RWPE1 (cell line): Measurements from ENCODE around the gene HHATL.
"Not testable (repeated sequence)": the region's sequence is repeated elsewhere in the genome, so short reads cannot be mapped to it uniquely, and the experiment has no call there.

ENCODE experiments used
- CTCF ChIA-PET: fragments of 350-600 bp; sonication (Branson Sonifier 250); formaldehyde crosslinking; extraction: SDS; loops from one replicate; lab custom pipeline; 2021; lab: Yijun Ruan, JAX
- POLR2A ChIA-PET: fragments of 400-600 bp; formaldehyde crosslinking; extraction: SDS; loops from one replicate; lab custom pipeline; 2020; ENCODE audit warnings: antibody characterized with exemption; ENCODE audit not compliant: low non-redundant PET; lab: Yijun Ruan, JAX
- DNase-seq: peaks from one replicate; pipeline ENCODE4 v3.0.0; 2012; ENCODE audit warnings: low spot score
- H3K27ac ChIP-seq: fragments of 450-650 bp; 2 replicates; pipeline ENCODE4 v1.5.1; 2017
- TF ChIP-seq, protein P1 (sequence below): fragments of 450-650 bp; conservative IDR thresholded peaks from 2 replicates; pipeline ENCODE4 v1.5.1; 2017; ENCODE audit warnings: low read depth, mild to moderate bottlenecking

The HHATL gene

DNA sequence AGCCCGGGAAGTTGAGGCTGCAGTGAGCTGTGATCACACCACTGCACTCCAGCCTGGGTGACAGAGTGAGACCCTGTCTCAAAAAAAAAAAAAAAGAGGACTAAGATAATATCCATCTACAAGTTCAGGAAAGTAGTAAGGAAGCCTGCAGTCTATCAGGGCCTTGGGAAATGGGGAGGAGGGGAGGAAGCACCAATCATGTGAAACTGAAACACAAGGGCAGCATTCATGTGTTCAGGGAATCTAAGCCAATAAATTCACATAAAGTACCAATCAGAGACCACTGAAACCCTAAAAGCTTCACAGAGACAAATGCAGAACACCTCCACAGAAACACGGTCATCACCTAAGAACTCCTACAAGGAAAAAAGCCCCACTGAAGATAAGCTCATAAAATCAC, 22.9 kb upstream of the HHATL start:
- H3K27ac ChIP-seq, result no peak overlapping the region
- ChIA-PET POLR2A (no interaction called here), CTCF (interaction anchor here (0.6 kb wide), 2 partner anchors 91 to 435 kb away, joined by 3 read pairs; no protein-coding TSS in a partner anchor)
- no peak for DNase-seq
- TF ChIP-seq, protein P1, sequence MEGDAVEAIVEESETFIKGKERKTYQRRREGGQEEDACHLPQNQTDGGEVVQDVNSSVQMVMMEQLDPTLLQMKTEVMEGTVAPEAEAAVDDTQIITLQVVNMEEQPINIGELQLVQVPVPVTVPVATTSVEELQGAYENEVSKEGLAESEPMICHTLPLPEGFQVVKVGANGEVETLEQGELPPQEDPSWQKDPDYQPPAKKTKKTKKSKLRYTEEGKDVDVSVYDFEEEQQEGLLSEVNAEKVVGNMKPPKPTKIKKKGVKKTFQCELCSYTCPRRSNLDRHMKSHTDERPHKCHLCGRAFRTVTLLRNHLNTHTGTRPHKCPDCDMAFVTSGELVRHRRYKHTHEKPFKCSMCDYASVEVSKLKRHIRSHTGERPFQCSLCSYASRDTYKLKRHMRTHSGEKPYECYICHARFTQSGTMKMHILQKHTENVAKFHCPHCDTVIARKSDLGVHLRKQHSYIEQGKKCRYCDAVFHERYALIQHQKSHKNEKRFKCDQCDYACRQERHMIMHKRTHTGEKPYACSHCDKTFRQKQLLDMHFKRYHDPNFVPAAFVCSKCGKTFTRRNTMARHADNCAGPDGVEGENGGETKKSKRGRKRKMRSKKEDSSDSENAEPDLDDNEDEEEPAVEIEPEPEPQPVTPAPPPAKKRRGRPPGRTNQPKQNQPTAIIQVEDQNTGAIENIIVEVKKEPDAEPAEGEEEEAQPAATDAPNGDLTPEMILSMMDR, result no peak

DNA sequence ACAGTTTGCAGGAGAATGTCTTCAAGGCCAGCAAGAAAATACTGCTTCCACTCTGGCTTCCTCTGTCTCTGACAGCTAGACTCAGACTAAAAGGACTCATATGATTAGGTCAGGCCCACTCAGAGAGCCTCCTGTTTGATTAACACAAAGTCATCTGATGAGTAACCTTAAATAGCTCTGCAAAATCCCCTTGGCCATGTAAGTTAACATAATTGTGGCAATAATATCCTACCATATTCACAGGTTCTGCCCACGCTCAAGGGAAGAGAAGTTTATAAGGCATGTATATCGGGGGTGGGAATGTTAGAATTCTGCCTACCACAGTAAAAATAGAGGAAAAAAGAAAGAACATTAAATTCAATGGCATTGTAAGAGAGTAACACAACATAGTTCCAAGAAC, 20.6 kb upstream of the HHATL start:
- CTCF ChIA-PET, result interaction anchor here (0.6 kb wide), 2 partner anchors 14 to 62 kb away, joined by 4 to 6 read pairs; no protein-coding TSS in a partner anchor
- no peak for DNase-seq
- POLR2A ChIA-PET, result no interaction called here
- TF ChIP-seq, protein P1, result no peak
- no peak overlapping the region for H3K27ac ChIP-seq

DNA sequence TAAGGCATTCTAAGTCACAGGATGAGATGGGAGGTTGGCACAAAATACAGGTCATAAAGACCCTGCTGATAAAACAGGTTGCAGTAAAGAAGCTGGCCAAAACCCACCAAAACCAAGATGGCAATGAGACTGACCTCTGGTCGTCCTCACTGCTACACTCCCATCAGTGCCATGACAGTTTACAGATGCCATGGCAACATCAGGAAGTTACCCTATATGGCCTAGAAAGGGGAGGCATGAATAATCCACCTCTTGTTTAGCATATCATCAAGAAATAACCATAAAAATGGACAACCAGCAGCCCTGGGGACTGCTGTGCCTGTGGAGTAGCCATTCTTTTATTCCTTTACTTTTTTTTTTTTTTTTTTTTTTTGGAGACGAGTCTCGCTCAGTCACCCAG, 19.8 kb upstream of the HHATL start:
- H3K27ac ChIP-seq, DNase-seq, POLR2A ChIA-PET: not testable (repeated sequence)
- CTCF ChIA-PET, result interaction anchor here (0.6 kb wide), 1 partner anchor 13 kb away, joined by 6 read pairs; no protein-coding TSS in a partner anchor

DNA sequence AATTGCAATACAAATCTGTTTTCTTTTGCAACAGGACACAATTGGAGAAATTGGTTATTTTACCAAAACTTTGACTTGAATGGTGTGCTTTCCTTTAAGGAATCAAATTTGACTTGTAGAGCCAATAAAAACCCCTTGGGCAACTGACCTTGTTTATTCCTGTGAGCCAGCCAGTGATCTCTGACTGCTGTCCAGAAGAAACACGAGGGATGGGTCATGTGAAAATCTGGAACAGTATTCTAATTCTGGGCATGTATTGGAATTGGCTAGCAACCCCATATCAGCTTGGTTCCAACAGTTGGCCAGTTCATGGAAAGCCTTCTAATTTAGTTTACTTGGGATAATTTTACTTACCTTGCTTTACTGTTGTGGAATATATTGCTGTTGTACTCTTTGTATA, 19.1 kb upstream of the HHATL start:
- TF ChIP-seq, protein P1, result no peak
- POLR2A ChIA-PET, result no interaction called here
- no peak for DNase-seq
- H3K27ac ChIP-seq, result no peak overlapping the region
- CTCF ChIA-PET, result no interaction called here

DNA sequence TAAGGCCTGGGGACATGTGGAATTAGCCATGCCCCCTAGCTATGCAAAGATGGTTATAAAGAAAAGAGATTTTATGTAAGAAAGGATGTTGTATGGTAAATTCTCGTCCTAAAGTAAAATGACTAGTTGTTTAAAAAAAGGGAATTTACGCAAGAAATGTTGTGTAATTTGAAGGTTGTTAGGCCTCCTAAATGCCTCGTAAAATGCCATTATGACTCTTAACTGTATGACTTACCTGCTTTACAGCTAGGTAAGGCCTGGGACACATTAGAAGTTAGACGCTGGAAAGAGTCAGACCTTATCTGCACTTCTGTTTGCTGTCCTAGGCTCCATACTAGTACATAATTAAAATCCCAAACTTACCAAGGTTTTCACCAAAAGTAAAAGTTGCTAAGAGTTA, 17.5 kb upstream of the HHATL start:
- CTCF ChIA-PET, result interaction anchor here (0.7 to 0.9 kb wide), 2 partner anchors 23 to 218 kb away, joined by 3 to 4 read pairs; partner anchors contain the start of gene VIPR1
- H3K27ac ChIP-seq, result no peak overlapping the region
- POLR2A ChIA-PET, result no interaction called here
- TF ChIP-seq, protein P1, result no peak
- no peak for DNase-seq

DNA sequence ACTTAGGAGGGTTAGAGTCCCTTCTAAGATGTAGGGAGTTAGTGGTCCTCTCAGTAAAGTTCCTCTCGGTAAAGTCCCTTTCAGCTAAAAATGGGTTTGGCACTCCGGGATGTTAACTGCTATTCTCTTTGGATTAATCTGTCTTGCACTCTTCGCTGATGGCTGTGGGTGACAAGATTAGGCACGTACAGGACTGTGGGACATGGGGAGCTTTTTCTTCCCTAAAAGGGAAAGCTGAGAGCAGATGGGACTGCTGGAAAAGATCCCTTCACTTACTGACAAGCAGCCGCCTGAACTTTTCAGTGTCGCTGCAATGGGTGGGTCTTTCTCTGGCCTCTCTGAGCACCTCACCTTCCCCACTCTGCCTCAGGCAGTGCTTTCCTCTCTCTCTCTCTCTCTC, 16.4 kb upstream of the HHATL start:
- DNase-seq, result no peak
- ChIA-PET POLR2A (no interaction called here), CTCF (interaction anchor here (0.7 to 0.9 kb wide), 2 partner anchors 24 to 217 kb away, joined by 3 to 4 read pairs; partner anchors contain the start of gene VIPR1)
- no peak overlapping the region for H3K27ac ChIP-seq
- TF ChIP-seq, protein P1, result no peak

DNA sequence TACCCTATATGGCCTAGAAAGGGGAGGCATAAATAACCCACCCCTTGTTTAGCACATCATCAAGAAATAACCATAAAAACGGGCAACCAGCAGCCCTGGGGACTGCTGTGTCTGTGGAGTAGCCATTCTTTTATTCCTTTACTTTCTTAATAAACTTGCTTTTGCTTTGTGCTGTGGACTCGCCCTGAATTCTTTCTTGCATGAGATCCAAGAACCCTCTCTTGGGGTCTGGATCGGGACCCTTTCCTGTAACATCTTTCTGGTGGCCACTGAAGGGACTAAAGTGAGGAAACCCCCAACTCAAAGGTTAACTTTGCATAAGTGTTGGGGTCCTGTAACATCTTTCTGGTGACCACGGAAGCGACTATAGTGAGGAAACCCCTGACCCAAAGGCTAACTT, 15.7 kb upstream of the HHATL start:
- DNase-seq, result no peak
- POLR2A ChIA-PET, result no interaction called here
- no peak overlapping the region for H3K27ac ChIP-seq
- TF ChIP-seq, protein P1, result no peak
- CTCF ChIA-PET, result no interaction called here
